Nephron (organoid): ENCODE data around the gene COL4A6.

Source experiments
- H3K27ac Mint-ChIP-seq, 3 experiments: 2 replicates each; pipeline ENCODE4 v1.8.0; 2020; ENCODE audit warnings: mixed read lengths in 3 of 3, mild to moderate bottlenecking in 2 of 3, moderate library complexity in 1 of 3
- H3K27me3 Mint-ChIP-seq: 2 replicates; pipeline ENCODE4 v1.8.0; 2021; ENCODE audit warnings: low read depth, mild to moderate bottlenecking, moderate library complexity, mixed read lengths
- H3K36me3 Mint-ChIP-seq: 2 replicates; pipeline ENCODE4 v1.8.0; 2020; ENCODE audit warnings: low read depth, mixed read lengths
- H3K4me1 Mint-ChIP-seq: 2 replicates; pipeline ENCODE4 v1.8.0; 2020; ENCODE audit warnings: mixed read lengths
- H3K4me3 Mint-ChIP-seq, 3 experiments: 2 replicates each; pipeline ENCODE4 v1.8.0; 2020; ENCODE audit warnings: mild to moderate bottlenecking in 3 of 3, mixed read lengths in 3 of 3, moderate library complexity in 2 of 3
- H3K9me3 Mint-ChIP-seq: 2 replicates; pipeline ENCODE4 v1.8.0; 2020; ENCODE audit warnings: mixed read lengths
- TF ChIP-seq, protein P1 (sequence below), 3 experiments: fragments of 200-600 bp; sonication (generic); IDR thresholded peaks; one replicate each; pipeline ENCODE4 v1.5.0; 2021; ENCODE audit warnings: antibody characterized with exemption in 3 of 3; ENCODE audit not compliant: unreplicated experiment in 3 of 3

Gene COL4A6

GRCh38 chrX:108299704-108300103, 138.5 kb downstream of the COL4A6 start:
- Mint-ChIP-seq H3K9me3 (no peaks in the 10 kb centered on the region), H3K36me3 (no peaks in the 10 kb centered on the region), H3K27ac (peak overlapping the region; percentile 98 to 99 (median 99)), H3K27me3 (no peaks in the 10 kb centered on the region), H3K4me1 (peaks cover 43% of the 10 kb centered on the region), H3K4me3 (peak overlapping the region in 1 of 3 experiments; percentile 24)
- TF ChIP-seq, protein P1, sequence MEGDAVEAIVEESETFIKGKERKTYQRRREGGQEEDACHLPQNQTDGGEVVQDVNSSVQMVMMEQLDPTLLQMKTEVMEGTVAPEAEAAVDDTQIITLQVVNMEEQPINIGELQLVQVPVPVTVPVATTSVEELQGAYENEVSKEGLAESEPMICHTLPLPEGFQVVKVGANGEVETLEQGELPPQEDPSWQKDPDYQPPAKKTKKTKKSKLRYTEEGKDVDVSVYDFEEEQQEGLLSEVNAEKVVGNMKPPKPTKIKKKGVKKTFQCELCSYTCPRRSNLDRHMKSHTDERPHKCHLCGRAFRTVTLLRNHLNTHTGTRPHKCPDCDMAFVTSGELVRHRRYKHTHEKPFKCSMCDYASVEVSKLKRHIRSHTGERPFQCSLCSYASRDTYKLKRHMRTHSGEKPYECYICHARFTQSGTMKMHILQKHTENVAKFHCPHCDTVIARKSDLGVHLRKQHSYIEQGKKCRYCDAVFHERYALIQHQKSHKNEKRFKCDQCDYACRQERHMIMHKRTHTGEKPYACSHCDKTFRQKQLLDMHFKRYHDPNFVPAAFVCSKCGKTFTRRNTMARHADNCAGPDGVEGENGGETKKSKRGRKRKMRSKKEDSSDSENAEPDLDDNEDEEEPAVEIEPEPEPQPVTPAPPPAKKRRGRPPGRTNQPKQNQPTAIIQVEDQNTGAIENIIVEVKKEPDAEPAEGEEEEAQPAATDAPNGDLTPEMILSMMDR (IDR thresholded peaks at IDR 0.05; ENCODE audit: unreplicated experiment in 3 of 3), result no peak

- Mint-ChIP-seq H3K27me3 (no peaks in the 10 kb centered on the region), H3K36me3 (no peaks in the 10 kb centered on the region), H3K4me1 (peaks cover 43% of the 10 kb centered on the region), H3K9me3 (no peaks in the 10 kb centered on the region), H3K27ac (peak overlapping the region; percentile 98 to 99 (median 99)), H3K4me3 (peak overlapping the region; percentile 18 to 24 (median 22))
- TF ChIP-seq, protein P1 (IDR thresholded peaks at IDR 0.05; ENCODE audit: unreplicated experiment in 3 of 3), result no peak
Measured at GRCh38 chrX:108299101-108299591, 139.1 kb downstream of the COL4A6 start.

GRCh38 chrX:108298165-108298602, 140.0 kb downstream of the COL4A6 start:
- peak overlapping the region in 1 of 3 experiments; percentile 40 for H3K4me3 Mint-ChIP-seq
- TF ChIP-seq, protein P1 (IDR thresholded peaks at IDR 0.05; ENCODE audit: unreplicated experiment in 3 of 3), result no peak
- H3K27me3 Mint-ChIP-seq, result no peaks in the 10 kb centered on the region
- peaks cover 43% of the 10 kb centered on the region for H3K4me1 Mint-ChIP-seq
- H3K9me3 Mint-ChIP-seq, result no peaks in the 10 kb centered on the region
- no peaks in the 10 kb centered on the region for H3K36me3 Mint-ChIP-seq
- peak overlapping the region; percentile 98 to 99 (median 99) for H3K27ac Mint-ChIP-seq

DNA sequence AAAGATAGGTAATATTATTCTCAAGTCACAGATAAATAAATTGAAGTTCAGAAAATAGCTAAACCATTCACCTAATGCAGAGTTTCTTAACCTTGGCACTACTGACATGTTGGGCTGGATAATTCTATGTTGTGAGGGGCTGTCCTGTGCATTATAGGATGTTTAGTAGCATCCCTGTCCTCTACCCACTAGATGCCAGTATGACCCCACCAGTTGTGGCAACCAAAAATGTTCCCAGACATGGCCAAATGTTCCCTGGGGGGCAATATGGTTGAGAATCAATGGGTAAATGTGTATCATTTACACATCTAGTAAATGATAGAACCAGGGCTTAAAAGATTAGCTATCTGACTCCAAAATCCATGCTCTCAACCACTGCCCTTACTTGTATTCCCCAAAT, 140.9 kb downstream of the COL4A6 start:
- Mint-ChIP-seq H3K36me3 (peaks cover 4% of the 10 kb centered on the region), H3K4me3 (no peak overlapping the region), H3K27me3 (no peaks in the 10 kb centered on the region), H3K4me1 (peaks cover 43% of the 10 kb centered on the region), H3K9me3 (peaks cover 4% of the 10 kb centered on the region), H3K27ac (peak overlapping the region; percentile 98 to 99 (median 99))
- TF ChIP-seq, protein P1 (IDR thresholded peaks at IDR 0.05; ENCODE audit: unreplicated experiment in 3 of 3), result no peak

DNA sequence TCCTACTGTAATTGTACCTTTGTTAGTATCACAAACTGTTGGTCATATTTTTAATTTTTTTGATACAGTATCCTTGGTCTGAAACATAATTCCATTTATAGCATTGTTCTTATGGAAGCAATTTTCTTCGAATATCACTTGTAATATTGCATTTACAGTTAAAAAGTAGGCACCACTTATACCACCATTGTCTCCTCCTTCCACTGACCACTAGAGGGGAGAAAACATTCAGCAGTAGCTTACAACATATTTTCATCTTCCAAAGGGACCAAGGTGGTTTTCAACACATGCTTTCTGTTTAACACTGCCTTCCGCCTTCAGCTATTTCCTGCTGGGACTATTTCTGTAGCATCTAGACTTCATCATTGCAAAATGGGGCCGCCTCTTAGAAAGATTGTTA, 146.2 kb downstream of the COL4A6 start:
- H3K36me3 Mint-ChIP-seq, result peaks cover 11% of the 10 kb centered on the region
- peaks cover 7% of the 10 kb centered on the region for H3K9me3 Mint-ChIP-seq
- H3K27me3 Mint-ChIP-seq, result no peaks in the 10 kb centered on the region
- TF ChIP-seq, protein P1 (IDR thresholded peaks at IDR 0.05; ENCODE audit: unreplicated experiment in 3 of 3), result no peak
- no peak overlapping the region for H3K27ac Mint-ChIP-seq
- peaks cover 11% of the 10 kb centered on the region for H3K4me1 Mint-ChIP-seq
- no peak overlapping the region for H3K4me3 Mint-ChIP-seq

GRCh38 chrX:108285918-108286317, 152.3 kb downstream of the COL4A6 start:
- Mint-ChIP-seq H3K4me1 (peaks cover 22% of the 10 kb centered on the region), H3K4me3 (no peak overlapping the region), H3K36me3 (no peaks in the 10 kb centered on the region), H3K9me3 (peaks cover 5% of the 10 kb centered on the region), H3K27me3 (no peaks in the 10 kb centered on the region), H3K27ac (peak overlapping the region in 2 of 3 experiments; percentile 42 to 52)
- TF ChIP-seq, protein P1 (IDR thresholded peaks at IDR 0.05; ENCODE audit: unreplicated experiment in 3 of 3), result no peak
